GM15510 (cell line): ENCODE data around the gene CD226.

Experiments
- POLR2A ChIP-seq: IDR thresholded peaks from 3 replicates; pipeline ENCODE4 v1.6.1; 2011; ENCODE audit warnings: borderline replicate concordance; ENCODE audit not compliant: insufficient read length; ENCODE audit errors: extremely low read depth

The CD226 gene

DNA sequence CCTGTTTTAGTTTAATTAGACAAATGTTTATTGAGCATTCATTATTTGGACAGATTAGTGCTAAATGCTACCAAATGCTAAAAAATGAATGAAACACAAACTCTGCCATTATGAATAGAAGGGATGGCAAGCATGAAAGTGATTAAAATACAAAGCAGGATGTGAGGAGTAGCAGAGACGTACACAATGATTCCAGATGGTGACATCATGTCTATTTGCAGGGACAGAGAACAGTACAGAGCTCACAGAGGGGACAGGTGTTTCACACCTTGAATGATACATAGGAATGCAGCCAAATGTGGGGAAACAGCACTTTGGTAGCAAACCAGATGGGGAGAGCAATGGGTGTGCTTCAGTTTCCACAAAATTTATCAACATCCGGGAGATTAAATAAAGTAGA is 76.3 kb downstream of the CD226 start:
- TF ChIP-seq POLR2A, result no peak

DNA sequence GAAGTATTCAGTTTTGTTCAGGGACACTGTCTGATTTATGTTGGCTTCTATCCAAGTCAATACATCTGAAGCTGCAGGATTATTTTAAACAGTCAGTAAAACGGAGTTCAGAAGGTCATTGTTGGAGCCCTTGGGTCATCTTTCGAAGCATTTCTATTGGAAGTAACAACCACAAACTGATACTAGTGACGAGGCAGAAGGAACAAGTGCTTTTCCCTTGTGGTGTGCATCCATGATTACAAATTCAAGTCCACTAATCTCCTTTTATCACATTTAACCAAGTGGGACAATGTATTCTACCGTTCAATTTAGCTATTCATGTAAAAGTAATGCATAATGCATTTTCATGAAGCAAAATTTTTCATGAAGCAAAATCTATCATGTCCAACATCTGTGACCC is 76.9 kb downstream of the CD226 start:
- TF ChIP-seq POLR2A, result no peak

DNA sequence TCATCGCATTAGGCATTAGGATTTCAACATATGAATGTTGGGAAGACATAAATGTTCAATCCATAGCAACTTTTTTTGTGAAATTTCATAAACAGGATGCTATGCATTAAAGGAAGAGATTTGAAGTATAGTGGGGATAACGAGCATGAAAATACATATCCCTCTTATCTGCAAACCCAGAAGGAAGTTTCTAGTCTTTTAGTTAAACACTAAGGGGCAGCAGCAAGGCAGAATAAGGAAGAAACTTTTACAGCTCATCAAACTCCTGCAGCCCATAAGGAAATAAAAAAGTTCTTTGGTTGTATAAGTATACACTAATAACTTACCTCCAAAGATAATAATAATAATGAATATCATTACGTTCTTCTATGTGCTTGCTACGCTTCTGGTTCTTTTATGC is 81.5 kb downstream of the CD226 start:
- TF ChIP-seq POLR2A, result no peak

DNA sequence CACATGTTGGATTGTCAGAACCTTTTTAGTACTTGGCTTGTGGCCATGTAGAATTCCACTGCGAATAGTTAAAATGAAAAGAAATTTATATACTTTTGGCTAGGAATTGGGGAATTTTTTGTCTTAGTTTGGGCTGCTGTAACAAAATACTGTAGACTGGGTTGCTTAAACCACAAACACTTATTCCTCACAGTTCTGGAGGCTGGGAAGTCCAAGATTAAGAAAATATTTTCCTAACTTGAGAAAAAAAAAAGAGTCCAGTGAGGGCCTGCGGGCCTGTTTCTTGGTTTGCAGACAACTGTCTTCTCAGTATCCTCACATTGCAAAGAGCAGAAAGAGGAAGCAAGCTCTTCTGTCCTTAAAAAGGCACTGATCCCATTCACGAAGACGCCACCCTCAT is 81.9 kb downstream of the CD226 start:
- TF ChIP-seq POLR2A, result no peak

DNA sequence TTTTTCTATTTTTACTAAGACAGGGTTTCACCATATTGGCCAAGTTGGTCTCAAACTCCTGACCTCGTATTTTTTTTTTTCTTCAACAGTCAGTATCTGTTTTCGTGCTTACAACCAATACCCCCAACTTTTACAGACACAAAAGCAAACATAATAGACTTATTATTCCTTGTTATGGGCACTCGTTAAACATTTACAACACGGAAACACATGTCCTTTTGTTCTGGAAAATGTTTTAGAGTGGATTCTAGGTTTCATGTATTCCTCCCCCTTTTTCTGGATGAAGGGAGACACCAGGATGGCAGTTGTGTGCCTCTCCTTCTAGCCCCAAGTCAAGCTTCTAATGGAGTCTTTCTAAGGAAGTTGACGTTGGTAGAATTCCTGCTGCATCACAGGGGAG is 88.8 kb downstream of the CD226 start:
- no peak for TF ChIP-seq POLR2A

DNA sequence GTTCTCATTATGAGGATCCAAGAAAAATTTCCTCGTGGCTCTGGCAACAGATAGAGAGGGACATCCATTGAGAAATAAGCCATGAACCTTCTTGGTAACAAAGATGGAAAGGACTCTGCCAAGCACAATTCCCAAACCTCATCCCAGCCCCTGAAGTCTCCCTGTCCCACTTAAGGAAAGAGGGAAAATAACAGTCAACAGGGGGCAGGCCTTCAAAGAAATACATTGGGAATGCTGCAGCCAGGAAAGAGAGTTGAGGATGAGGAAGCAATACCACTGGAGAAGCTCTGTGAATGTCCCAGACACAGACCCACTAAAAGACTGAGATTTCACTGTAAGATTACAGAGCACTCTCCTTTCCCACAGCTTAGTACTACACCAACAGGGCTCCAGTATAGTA is 93.2 kb downstream of the CD226 start:
- no peak for TF ChIP-seq POLR2A

DNA sequence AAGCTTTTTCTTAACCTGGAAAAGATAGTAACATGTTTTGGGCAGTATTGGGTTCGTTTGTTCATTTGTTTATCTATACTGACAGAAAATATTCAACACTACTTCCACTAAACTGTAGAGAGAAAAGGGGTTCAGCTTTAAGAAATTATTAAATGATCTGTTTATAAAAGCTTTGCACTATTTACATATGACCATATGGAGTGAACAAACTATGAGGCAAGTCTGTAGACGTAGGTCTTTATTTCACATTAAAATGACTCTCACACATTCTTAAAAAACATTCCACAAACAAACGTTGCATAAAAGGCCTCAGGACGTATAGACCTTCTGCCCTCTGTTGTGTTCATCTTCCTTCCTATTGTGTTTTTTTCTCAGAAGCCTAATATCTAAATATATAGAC is 94.6 kb downstream of the CD226 start:
- no peak for TF ChIP-seq POLR2A

DNA sequence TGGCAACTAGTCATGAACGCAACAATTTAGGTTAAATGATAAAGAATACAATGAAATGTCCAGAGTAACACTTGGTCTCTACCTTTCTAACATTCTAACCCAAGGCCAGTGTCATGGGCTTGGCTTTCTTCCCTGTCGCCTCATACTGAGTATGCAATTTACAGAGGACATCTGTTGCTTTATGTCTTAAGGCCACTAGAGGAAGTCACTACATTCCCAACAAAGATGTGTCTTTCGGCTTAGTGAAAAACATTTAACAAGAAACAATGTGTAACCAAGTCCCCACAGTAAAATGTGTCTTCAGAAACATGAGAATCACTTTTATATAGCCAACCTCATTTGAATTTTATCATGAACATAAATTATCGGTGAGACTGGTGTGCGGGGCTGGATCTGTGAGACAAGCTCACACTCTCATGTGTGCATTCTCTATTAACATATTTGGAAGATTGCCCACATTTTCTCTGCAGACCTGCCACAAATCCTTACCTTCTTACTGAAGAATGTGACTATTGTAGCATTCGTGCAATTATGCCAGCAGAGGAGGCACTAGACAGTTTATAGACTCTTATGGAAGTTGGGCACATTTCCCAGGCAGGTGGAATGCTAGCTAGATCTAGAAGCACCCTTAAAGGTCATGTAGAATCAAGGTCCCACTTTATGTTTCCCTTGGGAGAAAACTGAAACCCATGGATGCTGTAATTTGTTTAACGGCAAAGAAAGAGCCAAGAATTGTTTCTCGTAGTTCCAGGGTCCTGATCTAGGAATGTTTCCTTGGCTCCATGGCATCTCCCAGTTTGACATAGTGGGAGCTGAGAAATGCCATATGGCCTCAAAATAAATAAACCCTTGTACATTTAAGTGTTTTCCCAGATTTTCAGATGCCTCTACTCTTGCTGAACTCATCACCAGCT is 101.8 kb downstream of the CD226 start:
- no peak for TF ChIP-seq POLR2A

DNA sequence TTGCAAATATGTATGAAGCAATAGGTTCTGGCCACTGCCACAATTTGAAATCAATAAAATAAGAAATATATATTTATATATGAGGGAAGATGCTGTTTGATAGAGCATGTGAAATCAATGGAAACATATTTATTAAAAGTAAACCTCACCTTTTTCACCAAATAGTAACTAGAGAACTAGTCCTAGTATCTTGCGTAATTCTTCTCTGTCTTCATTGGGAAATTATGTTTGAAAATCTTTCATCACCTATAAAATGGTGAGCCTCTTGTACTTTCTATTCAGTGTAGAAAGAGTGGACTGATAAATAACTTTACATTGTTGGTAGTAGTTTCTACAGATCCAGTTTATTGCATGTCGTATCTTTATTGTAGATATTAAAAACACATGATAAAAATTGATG is 103.0 kb downstream of the CD226 start:
- TF ChIP-seq POLR2A, result no peak

DNA sequence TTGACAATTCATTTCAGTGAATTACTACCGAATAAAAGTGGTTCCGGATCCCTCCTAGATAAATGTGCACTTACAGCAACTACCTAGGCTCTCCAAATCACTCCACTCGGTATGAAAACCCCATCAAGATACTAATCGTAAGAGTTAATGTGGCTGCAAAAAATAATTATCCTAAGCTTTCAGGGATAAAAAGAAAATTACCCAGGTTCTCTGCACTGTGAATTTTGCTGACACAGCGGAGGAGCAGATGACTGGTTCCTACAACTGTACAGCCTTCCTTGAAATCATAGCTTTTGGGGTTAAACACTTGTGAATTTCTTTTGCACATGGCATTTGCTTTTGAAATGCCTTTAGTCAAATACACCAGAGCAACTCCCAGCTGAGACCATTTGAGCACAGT is 104.7 kb downstream of the CD226 start:
- no peak for TF ChIP-seq POLR2A

DNA sequence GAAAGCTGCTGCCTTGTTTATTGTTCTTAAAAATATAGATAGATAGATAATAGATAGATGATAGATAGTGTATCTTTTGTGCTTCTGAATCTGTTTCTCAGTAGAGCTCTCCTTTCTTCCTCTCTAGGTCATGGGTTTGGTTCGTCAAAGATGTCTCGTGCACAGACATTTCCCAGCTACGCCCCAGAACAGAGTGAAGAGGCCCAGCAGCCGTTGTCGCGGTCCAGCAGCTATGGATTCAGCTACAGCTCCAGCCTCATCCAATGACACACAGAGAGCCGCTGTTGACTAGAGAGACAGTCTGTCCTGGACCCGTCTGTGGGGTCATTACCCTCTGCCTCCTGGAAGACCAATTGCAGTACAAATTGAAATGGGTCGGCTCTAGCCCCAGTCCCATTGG is 106.6 kb downstream of the CD226 start:
- TF ChIP-seq POLR2A, result no peak

DNA sequence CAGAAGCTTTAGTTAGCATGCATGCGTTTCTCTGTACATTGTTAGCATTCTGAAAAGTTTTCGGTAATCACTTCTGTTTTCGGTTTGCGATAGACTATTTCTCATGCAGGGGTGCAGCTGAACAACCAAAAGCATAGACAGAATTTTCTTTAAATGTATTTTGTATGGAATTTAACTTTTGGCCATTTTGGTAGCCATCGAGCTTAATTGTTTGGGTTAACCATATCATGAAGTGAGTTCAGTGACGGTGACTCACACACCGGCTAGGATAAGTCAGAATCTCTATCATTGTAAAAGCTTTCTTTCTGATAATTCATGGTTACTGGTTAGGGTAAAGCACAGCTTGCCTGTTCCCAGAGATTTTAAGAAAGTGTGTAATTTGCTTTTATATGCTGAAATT is 107.2 kb downstream of the CD226 start:
- TF ChIP-seq POLR2A, result no peak

DNA sequence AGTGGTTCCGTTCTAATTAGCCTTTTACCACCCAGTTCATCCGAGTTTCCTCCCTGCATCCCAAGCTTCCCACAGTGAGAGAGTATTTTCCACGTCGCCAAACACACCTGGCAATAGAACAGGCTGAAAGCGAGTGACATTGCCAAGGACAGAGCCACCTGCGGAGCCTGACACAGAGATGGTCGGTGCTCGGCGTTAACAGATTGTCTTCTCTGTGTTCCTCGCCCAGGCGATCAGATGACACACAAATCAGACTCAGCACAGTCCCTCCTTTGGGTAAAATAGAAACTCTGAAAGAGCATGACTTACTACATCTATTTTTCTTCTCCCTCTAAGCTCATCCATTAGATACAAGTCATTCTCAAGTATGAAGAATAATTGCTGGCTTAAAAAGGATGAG is 107.7 kb downstream of the CD226 start:
- TF ChIP-seq POLR2A, result no peak

DNA sequence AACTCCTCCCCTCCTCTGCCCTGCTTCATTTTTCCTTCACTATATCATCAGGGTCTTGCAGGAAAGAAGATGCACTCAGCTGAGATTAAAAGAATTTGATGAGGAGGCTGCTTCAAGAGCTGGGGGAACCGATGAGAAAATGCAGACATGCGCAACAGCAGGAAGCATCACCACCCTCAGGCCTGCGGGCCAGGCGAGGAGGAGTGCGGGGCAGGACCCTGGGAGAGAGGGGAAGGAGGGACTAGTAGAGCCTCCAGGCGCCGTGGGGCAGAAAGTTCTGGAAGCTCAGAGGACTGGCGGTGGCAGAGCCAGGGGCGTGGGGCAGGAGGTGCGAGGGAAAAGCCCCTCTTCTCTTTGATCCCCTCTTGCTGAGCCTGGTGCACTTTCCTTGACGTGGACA is 108.2 kb downstream of the CD226 start:
- TF ChIP-seq POLR2A, result no peak

DNA sequence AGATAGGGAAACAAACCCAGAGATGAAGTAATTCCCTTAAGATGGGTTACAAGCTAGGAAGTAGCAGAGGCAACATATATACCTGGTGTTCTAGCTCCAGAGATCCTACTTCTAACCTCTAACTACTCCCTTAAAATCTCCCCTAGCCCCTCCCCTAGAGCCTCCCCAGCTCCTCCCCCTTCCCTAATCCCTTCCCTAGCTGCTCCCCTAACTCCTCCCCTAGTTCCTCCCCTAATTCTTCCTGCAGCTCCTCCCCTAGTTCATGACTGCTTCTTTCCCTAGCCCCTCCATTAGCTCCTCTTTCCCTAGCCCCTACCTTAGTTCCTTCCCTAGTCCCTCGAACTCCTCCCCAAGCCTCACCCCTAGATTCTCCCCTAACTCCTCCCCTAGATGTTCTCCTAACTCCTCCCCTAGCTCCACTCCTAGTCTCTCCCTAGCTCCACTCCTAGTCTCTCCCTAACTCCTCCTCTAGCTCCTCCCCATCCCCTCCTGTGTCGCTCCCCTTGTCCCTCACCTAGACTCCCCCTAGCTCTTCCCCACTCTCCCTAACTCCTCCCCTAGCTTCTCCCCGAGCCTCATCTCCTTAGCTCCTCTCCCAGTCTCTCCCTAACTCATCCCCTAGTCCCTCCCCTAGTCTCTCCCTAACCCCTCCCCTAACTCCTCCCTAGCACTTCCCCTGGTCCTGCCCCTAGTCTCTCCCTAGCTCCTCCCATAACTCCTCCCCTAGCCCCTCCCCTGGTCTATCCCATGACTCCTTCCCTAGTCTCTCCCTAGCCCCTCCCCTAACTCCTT is 108.9 kb downstream of the CD226 start:
- TF ChIP-seq POLR2A, result no peak

DNA sequence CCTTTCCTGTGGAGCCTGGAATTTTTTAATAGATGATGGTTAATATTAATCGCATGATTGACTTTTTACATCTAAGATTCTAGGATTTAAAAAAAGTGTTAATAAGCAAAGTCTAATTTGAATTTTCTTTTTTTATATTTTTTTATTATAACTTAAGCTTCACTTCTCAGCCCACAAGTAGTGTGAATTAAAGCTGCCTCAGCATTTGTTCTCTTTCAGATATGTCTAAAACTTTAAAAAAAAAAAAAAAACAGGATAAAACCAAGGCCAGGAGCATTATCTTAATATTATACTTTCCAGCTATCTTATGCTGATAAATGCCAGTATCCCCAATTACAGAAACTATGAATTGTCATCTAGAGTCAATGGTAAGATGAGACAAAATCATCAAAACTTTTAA is 109.7 kb downstream of the CD226 start:
- TF ChIP-seq POLR2A, result no peak

DNA sequence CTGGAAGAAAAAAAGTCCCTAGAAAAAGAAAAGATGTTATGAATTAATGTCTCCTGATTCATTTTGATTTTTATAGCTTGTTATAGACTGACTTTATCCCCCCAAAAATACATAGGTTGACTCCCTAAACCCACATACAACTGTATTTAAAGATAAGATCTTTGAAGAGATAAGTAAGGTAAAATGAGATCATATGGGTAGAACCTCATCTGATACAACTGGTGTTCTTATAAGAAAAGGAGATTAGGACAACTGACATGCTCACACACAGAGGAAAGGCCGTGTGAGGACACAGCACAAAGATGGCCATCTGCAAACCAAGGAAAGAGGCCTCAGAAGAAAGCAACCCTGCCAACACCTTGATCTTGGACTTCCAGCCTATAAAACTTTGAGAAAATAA is 117.5 kb downstream of the CD226 start:
- TF ChIP-seq POLR2A, result no peak

DNA sequence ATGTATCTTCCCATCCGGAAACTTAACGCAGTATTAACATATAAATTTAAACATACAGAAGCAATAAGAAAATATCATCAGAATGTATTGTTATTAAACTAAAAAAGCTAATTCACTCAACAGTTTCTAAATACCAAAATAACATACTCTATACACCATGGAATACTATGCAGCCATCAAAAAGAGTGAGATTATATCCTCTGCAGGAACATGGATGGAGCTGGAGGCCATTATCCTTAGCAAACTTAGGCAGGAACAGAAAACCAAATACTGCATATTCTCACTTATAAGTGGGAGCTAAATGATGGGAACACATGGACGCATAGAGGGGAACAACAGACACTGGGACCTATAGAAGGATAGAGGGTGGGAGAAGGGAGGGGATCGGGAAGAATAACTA is 127.1 kb downstream of the CD226 start:
- no peak for TF ChIP-seq POLR2A
